Left lung (tissue), 10 donors: ENCODE measurements around the gene ANXA3. TPM values are rescaled to one million over a fixed set of nuclear protein-coding genes. Genes with fewer than 3 reads are reported as not detected.

ENCODE experiments used
- ATAC-seq: fragments of 200-7000 bp; cut with Tn5 transposase; one replicate; pipeline ENCODE4 v1.9.1; 2020; ENCODE audit warnings: moderate library complexity
- DNase-seq, 4 donors: peaks; one replicate each; pipeline ENCODE4 v3.0.0-alpha.2; 2013 to 2020
- H3K27ac ChIP-seq, 2 donors: fragments of 200-600 bp; sonication (generic) in 1 of 2; one replicate each; pipeline versions ENCODE4 v1.5.0 to v1.8.0; 2020 to 2021
- H3K27me3 ChIP-seq, 2 donors: fragments of 200-600 bp; sonication (generic) in 1 of 2; one replicate each; pipeline versions ENCODE4 v1.5.0 to v1.8.0; 2020 to 2021
- H3K36me3 ChIP-seq, 2 donors: fragments of 200-600 bp; sonication (generic) in 1 of 2; one replicate each; pipeline versions ENCODE4 v1.5.0 to v1.8.0; 2020 to 2021
- H3K4me1 ChIP-seq, 2 donors: fragments of 200-600 bp; one replicate each; pipeline ENCODE4 v1.8.0; 2021
- H3K4me3 ChIP-seq, 2 donors: fragments of 200-600 bp; sonication (generic) in 1 of 2; one replicate each; pipeline versions ENCODE4 v1.5.0 to v1.8.0; 2020 to 2021; ENCODE audit warnings: mild to moderate bottlenecking in 1 of 2
- H3K9me3 ChIP-seq, 2 donors: fragments of 200-600 bp; sonication (generic) in 1 of 2; one replicate each; pipeline versions ENCODE4 v1.5.0 to v1.8.0; 2020 to 2021
- intact Hi-C, 2 donors: fragments of 100-400 bp; cut with DNase I; formaldehyde crosslinking; loops; one replicate each; pipeline versions ENCODE4 v1.11.2 to v1.14.2; 2022
- polyA plus RNA-seq, 6 donors: library from polyadenylated mRNA; unstranded; fragments of 120-200 nt; gene quantifications; one replicate each; pipeline ENCODE4 v1.2.1, GENCODE V29; 2013; ENCODE audit not compliant: insufficient read length in 6 of 6
- total RNA-seq, 2 donors: library from RNA; stranded (reverse); fragmentation: NEBNext Ultra II Directional; extraction: Animal tissue kit (Norgen Biotek cat#: 25700); gene quantifications; one replicate each; pipeline ENCODE4 v1.2.1, GENCODE V29; 2021
- TF ChIP-seq, protein P1 (sequence below), 2 donors: fragments of 200-600 bp; sonication (generic) in 1 of 2; IDR thresholded peaks; one replicate each; pipeline versions ENCODE4 v1.5.0 to v1.8.0; 2021; ENCODE audit warnings: antibody characterized with exemption in 2 of 2
- donor health status: DM: no; HTN: yes; CAD: no.
- donor health status: DM: no; HTN: no; CAD: no.

Gene ANXA3
- total and polyA plus RNA-seq, 8 donors: 70.4 to 159 (median 112) TPM

DNA sequence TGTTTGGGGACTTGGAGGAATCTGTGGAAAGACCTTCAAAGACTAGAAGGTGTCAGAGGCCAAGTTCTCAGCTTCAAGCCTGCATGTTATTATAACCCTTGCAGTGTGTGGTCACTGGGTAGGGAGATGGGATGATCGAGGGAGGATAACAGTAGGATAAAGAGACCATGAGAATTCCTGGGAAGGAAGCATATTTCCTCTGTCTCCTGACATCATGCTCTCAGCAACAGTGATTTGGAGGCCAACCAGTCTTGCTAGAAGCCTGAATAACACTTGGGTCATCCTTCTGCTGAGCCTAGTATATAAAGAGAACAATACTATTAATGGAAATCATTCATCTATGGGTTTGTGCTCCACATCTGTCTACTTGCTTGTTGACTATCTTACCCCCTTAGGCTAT, 40.9 kb upstream of the ANXA3 start:
- Histone ChIP-seq H3K27ac (no peak overlapping the region), H3K4me3 (no peak overlapping the region), H3K4me1 (no peaks in the 10 kb centered on the region), H3K36me3 (no peaks in the 10 kb centered on the region), H3K27me3 (no peaks in the 10 kb centered on the region), H3K9me3 (no peaks in the 10 kb centered on the region)
- no peak for DNase-seq
- intact Hi-C loops: loop anchor here in 1 of 2 donors (10.0 kb wide), 1 partner anchor 546 kb away; no protein-coding TSS in a partner anchor
- ATAC-seq: no peak
- TF ChIP-seq, protein P1, sequence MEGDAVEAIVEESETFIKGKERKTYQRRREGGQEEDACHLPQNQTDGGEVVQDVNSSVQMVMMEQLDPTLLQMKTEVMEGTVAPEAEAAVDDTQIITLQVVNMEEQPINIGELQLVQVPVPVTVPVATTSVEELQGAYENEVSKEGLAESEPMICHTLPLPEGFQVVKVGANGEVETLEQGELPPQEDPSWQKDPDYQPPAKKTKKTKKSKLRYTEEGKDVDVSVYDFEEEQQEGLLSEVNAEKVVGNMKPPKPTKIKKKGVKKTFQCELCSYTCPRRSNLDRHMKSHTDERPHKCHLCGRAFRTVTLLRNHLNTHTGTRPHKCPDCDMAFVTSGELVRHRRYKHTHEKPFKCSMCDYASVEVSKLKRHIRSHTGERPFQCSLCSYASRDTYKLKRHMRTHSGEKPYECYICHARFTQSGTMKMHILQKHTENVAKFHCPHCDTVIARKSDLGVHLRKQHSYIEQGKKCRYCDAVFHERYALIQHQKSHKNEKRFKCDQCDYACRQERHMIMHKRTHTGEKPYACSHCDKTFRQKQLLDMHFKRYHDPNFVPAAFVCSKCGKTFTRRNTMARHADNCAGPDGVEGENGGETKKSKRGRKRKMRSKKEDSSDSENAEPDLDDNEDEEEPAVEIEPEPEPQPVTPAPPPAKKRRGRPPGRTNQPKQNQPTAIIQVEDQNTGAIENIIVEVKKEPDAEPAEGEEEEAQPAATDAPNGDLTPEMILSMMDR (IDR thresholded peaks at IDR 0.05): no peak

DNA sequence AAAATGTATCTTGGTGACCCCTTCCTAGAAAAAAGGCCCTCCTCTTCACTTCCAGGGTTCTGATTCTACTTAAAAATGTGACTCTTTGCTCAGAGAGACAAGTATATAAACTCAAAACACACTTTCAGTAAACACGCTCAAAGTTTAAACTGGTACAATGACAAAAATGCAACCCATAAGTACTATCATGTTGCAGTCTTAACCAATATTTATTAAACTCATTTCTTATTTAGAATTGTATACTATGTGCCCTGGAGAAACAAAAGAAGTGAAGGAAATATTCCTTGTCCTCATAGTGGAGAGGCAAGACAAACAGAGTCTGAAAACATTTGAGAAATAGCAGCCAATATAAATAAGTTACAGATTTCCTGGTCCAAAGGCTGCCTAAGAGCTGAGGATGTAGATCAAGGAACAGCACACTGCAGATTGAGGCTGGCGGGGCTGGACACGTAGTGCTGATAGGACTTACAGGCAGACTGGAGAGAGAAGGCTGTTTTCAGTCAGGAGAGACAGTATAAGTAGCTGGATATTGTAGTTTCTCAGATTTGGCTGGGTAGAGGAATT, 39.1 kb upstream of the ANXA3 start:
- Histone ChIP-seq H3K36me3 (no peaks in the 10 kb centered on the region), H3K4me1 (no peaks in the 10 kb centered on the region), H3K9me3 (no peaks in the 10 kb centered on the region), H3K27ac (no peak overlapping the region), H3K27me3 (no peaks in the 10 kb centered on the region), H3K4me3 (no peak overlapping the region)
- intact Hi-C loops: loop anchor here in 1 of 2 donors (10.0 kb wide), 1 partner anchor 548 kb away; no protein-coding TSS in a partner anchor
- ATAC-seq: peak; percentile 84
- DNase-seq: peak in 2 of 4 donors; percentile 37 to 61
- TF ChIP-seq, protein P1 (IDR thresholded peaks at IDR 0.05): no peak

DNA sequence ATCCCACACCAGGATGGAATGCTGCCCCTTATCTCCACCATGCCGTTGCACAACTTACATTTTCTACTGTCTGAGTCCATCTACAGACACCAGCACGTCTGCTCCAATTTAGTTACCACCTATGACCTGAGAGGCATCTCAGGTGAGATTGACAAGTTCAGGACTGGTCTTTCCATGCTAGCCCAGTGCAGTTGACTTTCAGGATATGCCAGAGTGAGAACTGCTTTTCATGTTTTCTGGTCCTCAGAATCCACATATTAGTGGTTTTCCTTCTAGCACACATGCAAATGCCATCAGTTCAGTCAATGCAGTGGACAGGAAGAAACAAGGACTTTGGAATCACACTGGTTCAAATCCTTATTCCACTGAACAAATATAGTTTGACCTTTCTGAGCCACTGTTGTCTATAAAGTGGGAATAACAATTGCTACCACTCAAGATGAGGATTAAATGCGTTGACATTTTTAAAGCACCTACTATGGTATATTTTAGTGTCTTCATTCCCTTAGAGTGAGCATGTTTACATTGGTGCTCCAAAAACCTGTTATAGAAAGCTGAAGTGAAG, 38.1 kb upstream of the ANXA3 start:
- Histone ChIP-seq H3K4me3 (no peak overlapping the region), H3K27ac (no peak overlapping the region), H3K27me3 (no peaks in the 10 kb centered on the region), H3K36me3 (no peaks in the 10 kb centered on the region), H3K4me1 (no peaks in the 10 kb centered on the region), H3K9me3 (no peaks in the 10 kb centered on the region)
- DNase-seq: no peak
- intact Hi-C loops: loop anchor here in 1 of 2 donors (10.0 kb wide), 1 partner anchor 549 kb away; no protein-coding TSS in a partner anchor
- ATAC-seq: no peak
- TF ChIP-seq, protein P1 (IDR thresholded peaks at IDR 0.05): no peak

DNA sequence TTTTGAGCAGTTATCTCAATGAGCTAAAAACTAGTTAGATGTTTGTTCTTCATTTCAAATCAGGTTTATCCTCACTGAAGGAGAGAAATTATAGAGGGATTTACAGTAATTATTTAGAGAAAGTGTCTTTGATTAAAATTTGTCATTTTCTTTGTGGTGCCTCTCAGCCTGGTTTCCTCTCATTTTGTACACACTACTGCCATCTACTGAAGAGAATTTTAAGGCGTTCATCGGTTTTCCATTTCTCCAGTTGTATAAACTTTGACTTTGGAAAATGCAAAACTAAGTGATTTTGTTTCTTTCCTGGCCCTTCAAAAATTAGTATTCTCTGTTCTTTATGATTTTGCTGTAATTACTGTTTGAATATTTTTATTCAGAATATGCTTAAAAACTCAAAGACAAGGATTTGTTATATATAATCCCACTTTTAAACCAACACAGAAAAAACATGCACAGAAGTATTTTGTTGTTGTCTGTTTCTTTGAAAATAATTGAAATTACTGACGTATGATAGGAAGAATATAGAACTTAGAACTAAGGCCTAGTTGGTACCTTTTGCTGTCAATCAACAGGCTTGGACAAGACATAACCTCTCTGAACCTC, 34.4 kb upstream of the ANXA3 start:
- ATAC-seq (peak; percentile 70), DNase-seq (peak in 1 of 4 donors; percentile 51)
- no peak overlapping the region for H3K4me3 ChIP-seq
- no peak overlapping the region for H3K27ac ChIP-seq
- TF ChIP-seq, protein P1 (IDR thresholded peaks at IDR 0.05): peak; percentile 42 to 47
- H3K4me1 ChIP-seq: peaks cover 0 to 12% of the 10 kb centered on the region in 2 donors
- no peaks in the 10 kb centered on the region for H3K36me3 ChIP-seq
- intact Hi-C loops: loop anchor here in 1 of 2 donors (10.0 kb wide), 1 partner anchor 552 kb away; no protein-coding TSS in a partner anchor
- H3K27me3 ChIP-seq: no peaks in the 10 kb centered on the region
- H3K9me3 ChIP-seq: no peaks in the 10 kb centered on the region

DNA sequence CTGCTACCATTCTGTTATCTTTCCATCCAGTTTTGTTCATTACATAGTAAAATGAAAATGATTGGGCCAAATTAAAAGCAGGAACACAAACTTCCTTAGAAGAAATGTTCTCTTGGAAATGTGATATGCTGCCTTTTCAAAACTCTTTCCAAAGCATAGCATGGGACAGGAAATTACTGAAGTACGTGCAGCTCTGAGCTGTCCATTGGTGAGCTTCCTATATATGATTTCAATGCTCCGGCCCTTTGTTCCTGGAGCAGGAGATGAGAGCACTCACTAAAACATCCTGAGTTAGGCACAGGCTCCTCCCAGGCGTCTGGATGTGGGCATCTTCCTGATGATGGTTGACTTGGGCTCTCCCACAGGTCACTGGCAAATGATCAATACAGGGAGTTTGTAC, 33.0 kb upstream of the ANXA3 start:
- intact Hi-C loops: loop anchor here in 1 of 2 donors (10.0 kb wide), 1 partner anchor 554 kb away; no protein-coding TSS in a partner anchor
- H3K4me3 ChIP-seq: no peak overlapping the region
- TF ChIP-seq, protein P1 (IDR thresholded peaks at IDR 0.05): no peak
- H3K27me3 ChIP-seq: no peaks in the 10 kb centered on the region
- H3K36me3 ChIP-seq: no peaks in the 10 kb centered on the region
- H3K27ac ChIP-seq: no peak overlapping the region
- H3K9me3 ChIP-seq: no peaks in the 10 kb centered on the region
- DNase-seq: peak in 1 of 4 donors; percentile 16
- H3K4me1 ChIP-seq: peaks cover 0 to 12% of the 10 kb centered on the region in 2 donors
- no peak for ATAC-seq
